ENCODE results near the gene PIEZO2.

The PIEZO2 gene

DNA sequence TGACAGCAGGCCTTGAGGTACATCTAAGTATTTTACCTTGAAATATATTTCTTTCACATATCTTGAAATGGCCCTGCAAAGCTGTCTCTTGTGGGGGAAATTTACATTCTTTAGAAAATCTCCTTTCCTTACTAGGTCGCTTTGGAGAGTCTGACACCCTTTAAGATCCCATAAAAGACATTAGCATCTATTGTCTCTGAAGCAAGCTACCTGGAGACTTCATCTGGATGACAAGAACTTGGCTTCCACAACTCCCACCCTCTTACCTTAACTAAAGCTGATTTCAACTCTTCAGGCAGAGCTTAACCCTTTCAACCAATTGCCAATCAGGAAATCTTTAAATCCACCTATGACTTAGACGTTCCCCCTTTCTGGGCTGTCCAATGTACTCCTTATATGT is 219.3 kb downstream of the PIEZO2 start:
- DNase-seq (ENCODE audit: low read depth), result no peak
- no peak for TF ChIP-seq CTCF (IDR thresholded peaks at IDR 0.05; ENCODE audit: insufficient read depth, low read depth, low read length, missing control alignments)
- H3K4me3 ChIP-seq (ENCODE audit: low read length), result no peak overlapping the region

GRCh38 chr18:10928772-10929373 is 220.5 kb downstream of the PIEZO2 start:
- no peak overlapping the region for H3K4me3 ChIP-seq (ENCODE audit: low read length)
- TF ChIP-seq CTCF (IDR thresholded peaks at IDR 0.05; ENCODE audit: insufficient read depth, low read depth, low read length, missing control alignments), result no peak
- DNase-seq (ENCODE audit: low read depth), result no peak

DNA sequence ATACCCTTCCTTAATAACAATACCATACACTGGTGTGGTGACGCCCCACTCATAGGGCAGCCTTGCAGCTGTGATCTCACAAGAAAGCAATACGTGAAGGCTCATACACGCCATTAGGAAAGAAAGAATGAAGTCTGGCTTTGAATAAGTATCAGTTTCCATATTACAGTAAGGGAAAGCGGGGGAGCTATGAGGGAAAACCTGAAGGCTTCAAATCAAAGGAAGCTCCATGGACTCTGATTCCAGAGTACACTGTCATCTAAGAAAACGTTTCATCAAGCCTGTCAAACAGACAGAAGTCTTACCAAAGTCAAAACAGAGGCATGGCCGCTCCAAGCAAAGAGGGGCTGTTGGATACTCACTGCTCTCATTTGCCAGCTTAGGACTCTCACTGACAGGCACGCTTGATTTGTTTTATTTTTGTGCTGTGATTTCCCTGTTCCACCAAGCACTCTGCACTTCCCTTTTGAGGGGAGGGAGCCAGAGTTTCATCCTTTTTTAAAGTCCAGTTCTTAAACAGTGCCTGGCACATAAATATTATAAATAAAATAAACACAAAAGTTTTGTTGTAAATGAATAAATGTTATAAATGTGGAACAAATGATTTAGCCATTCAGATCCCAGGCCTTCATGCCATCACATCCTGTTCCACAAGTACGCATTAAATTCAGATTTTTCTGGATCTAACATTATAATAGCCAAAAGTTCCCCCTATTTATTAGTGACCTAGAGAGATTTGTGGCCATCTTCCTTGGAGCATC is 221.2 kb downstream of the PIEZO2 start:
- H3K4me3 ChIP-seq (ENCODE audit: low read length), result no peak overlapping the region
- no peak for DNase-seq (ENCODE audit: low read depth)
- TF ChIP-seq CTCF (IDR thresholded peaks at IDR 0.05; ENCODE audit: insufficient read depth, low read depth, low read length, missing control alignments), result no peak

- H3K4me3 ChIP-seq (ENCODE audit: low read length), result no peak overlapping the region
- no peak for DNase-seq (ENCODE audit: low read depth)
- TF ChIP-seq CTCF (IDR thresholded peaks at IDR 0.05; ENCODE audit: insufficient read depth, low read depth, low read length, missing control alignments), result no peak
These were observed 221.9 kb downstream of the PIEZO2 start for GRCh38 chr18:10927286-10927992.

- no peak overlapping the region for H3K4me3 ChIP-seq (ENCODE audit: low read length)
- no peak for TF ChIP-seq CTCF (IDR thresholded peaks at IDR 0.05; ENCODE audit: insufficient read depth, low read depth, low read length, missing control alignments)
- no peak for DNase-seq (ENCODE audit: low read depth)
These were observed 222.7 kb downstream of the PIEZO2 start for GRCh38 chr18:10926621-10927161.

DNA sequence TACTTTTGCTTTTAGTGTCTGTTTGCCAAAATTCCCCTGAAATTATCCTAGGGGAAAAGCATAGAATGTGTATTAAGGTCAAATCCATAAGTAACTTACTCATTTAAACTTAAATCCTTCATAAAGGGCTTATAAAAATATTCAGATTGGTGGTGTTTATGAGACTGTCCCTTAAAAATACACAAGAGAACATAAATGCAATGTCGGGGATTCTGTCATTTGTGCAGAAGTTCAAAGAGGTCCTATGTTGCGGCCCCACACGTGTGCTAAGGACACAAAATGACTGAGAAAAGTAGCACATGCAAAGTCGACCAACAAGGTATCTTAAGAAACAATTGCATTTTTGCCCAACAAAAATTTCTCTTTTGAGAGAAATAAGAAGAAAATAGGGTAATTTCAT is 225.1 kb downstream of the PIEZO2 start:
- DNase-seq (ENCODE audit: low read depth), result no peak
- no peak for TF ChIP-seq CTCF (IDR thresholded peaks at IDR 0.05; ENCODE audit: insufficient read depth, low read depth, low read length, missing control alignments)
- no peak overlapping the region for H3K4me3 ChIP-seq (ENCODE audit: low read length)
